ENCODE measurements around the gene TMEM190. TPM values are rescaled to one million over a fixed set of nuclear protein-coding genes. Genes with fewer than 3 reads are reported as not detected.

TMEM190 gene
- total and polyA plus RNA-seq, 9 of the 15 experiments (the other 6 are each of a cell fraction or from before 2014, with no cell fraction given) = not detected

DNA sequence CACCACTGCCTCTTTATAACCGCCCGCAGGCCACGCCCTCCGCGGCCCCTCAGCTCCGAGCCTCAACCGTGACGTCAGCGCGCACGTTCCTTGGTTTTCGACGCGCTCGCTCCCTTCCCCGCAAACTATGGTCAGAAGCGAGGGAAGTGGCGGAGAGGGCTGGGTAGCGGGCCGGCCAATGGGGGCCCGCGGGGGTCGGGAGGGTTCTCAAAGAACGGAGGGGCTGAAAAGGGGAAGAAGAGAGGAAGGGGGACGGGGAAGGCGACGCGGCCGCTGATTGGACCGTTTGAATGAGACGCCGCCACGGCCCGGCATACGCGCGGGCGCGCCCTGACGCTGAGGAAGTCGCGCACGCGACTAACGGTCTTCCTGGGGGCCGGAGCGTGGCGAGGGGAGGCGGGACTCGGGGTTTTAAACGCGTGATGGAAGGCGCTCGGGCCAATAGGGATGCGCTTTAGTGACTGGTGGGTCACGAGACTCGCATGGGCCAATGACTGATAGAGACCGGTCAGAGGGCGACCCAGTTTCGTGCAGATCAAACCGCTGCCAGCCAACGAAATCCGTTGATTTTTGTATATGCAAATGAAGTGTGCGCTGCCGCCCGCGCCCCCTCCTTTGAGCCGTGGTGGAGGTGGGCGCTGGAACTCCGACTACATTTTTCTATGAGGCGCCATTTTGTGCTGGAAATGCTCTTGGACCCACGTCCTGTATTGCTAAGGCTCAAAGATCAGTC is 31.3 kb downstream of the TMEM190 start (continued):
- TF ChIP-seq, protein P1, sequence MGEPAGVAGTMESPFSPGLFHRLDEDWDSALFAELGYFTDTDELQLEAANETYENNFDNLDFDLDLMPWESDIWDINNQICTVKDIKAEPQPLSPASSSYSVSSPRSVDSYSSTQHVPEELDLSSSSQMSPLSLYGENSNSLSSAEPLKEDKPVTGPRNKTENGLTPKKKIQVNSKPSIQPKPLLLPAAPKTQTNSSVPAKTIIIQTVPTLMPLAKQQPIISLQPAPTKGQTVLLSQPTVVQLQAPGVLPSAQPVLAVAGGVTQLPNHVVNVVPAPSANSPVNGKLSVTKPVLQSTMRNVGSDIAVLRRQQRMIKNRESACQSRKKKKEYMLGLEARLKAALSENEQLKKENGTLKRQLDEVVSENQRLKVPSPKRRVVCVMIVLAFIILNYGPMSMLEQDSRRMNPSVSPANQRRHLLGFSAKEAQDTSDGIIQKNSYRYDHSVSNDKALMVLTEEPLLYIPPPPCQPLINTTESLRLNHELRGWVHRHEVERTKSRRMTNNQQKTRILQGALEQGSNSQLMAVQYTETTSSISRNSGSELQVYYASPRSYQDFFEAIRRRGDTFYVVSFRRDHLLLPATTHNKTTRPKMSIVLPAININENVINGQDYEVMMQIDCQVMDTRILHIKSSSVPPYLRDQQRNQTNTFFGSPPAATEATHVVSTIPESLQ (CRISPR knock-in tag; IDR thresholded peaks at IDR 0.05) = peak; percentile 81; the same call in 1 of the 2 replicates
- TF ChIP-seq NFIC (IDR thresholded peaks at IDR 0.05) = peak; percentile 66; the same call in 1 of the 2 replicates
- TF ChIP-seq BACH1 (tag; IDR thresholded peaks at IDR 0.05) = peak; percentile 70; the same call in 1 of the 2 replicates
- TF ChIP-seq MED1 (CRISPR knock-in tag; IDR thresholded peaks at IDR 0.05; ENCODE audit: borderline replicate concordance) = no peak
- no peak for TF ChIP-seq NR4A1 (CRISPR knock-in tag; IDR thresholded peaks at IDR 0.05)
- no peak for TF ChIP-seq NR4A1 (tag; IDR thresholded peaks at IDR 0.05)
- TF ChIP-seq, protein P2, sequence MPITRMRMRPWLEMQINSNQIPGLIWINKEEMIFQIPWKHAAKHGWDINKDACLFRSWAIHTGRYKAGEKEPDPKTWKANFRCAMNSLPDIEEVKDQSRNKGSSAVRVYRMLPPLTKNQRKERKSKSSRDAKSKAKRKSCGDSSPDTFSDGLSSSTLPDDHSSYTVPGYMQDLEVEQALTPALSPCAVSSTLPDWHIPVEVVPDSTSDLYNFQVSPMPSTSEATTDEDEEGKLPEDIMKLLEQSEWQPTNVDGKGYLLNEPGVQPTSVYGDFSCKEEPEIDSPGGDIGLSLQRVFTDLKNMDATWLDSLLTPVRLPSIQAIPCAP (CRISPR knock-in tag; IDR thresholded peaks at IDR 0.05; ENCODE audit: borderline replicate concordance) = no peak
- no peak for TF ChIP-seq BDP1 (IDR thresholded peaks at IDR 0.05; ENCODE audit: insufficient read depth, insufficient read length)
- TF ChIP-seq, protein P3, sequence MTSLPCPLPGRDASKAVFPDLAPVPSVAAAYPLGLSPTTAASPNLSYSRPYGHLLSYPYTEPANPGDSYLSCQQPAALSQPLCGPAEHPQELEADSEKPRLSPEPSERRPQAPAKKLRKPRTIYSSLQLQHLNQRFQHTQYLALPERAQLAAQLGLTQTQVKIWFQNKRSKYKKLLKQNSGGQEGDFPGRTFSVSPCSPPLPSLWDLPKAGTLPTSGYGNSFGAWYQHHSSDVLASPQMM (CRISPR knock-in tag; IDR thresholded peaks at IDR 0.05) = no peak
- no peak for TF ChIP-seq ZNF217 (CRISPR knock-in tag; IDR thresholded peaks at IDR 0.05)
- TF ChIP-seq PCBP1 (IDR thresholded peaks at IDR 0.05; ENCODE audit: low read depth, low read length, poor library complexity, severe bottlenecking) = peak; percentile 16
- TF ChIP-seq ZNF124 (CRISPR knock-in tag; IDR thresholded peaks at IDR 0.05) = no peak
- peak; percentile 93 for TF ChIP-seq CREM (IDR thresholded peaks at IDR 0.05; ENCODE audit: low read depth)
- TF ChIP-seq RBM17 (IDR thresholded peaks at IDR 0.05; ENCODE audit: borderline replicate concordance, low read depth, low read length) = no peak
- TF ChIP-seq ZNF830 (CRISPR knock-in tag; IDR thresholded peaks at IDR 0.05) = no peak
- no peak for TF ChIP-seq PRPF4 (IDR thresholded peaks at IDR 0.05; ENCODE audit: insufficient read depth, low read depth, low read length, poor library complexity, severe bottlenecking)
- TF ChIP-seq ZNF785 (CRISPR knock-in tag; IDR thresholded peaks at IDR 0.05) = no peak
- TF ChIP-seq BRD4 (IDR thresholded peaks at IDR 0.05) = no peak
- peak; percentile 81 for TF ChIP-seq ASH1L (IDR thresholded peaks at IDR 0.05; ENCODE audit: borderline replicate concordance, low read depth, partially characterized antibody)
- TF ChIP-seq FOXK2 (conservative IDR thresholded peaks at IDR 0.05 in 1 of 2, IDR thresholded peaks at IDR 0.05 in 1 of 2; ENCODE audit: low read depth in 2 of 2) = peak in 1 of 2 experiments; percentile 67; a peak in 1 of 4 replicates
- peak in 1 of 2 experiments; percentile 70; a peak in 2 of 4 replicates for TF ChIP-seq RCOR1 (IDR thresholded peaks at IDR 0.05; ENCODE audit: borderline replicate concordance in 1 of 2, low read depth in 2 of 2, low read length in 2 of 2)
- TF ChIP-seq TCF3 (CRISPR knock-in tag; IDR thresholded peaks at IDR 0.05) = no peak
- TF ChIP-seq, protein P4, sequence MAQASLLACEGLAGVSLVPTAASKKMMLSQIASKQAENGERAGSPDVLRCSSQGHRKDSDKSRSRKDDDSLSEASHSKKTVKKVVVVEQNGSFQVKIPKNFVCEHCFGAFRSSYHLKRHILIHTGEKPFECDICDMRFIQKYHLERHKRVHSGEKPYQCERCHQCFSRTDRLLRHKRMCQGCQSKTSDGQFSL (CRISPR knock-in tag; IDR thresholded peaks at IDR 0.05) = no peak
- TF ChIP-seq, protein P4 (tag; IDR thresholded peaks at IDR 0.05) = no peak
- no peak for TF ChIP-seq ZNF24 (IDR thresholded peaks at IDR 0.05)

Measured in K562 (cell line).